K562 (cell line): ENCODE measurements around the gene RECK. TPM values are rescaled to one million over a fixed set of nuclear protein-coding genes. Genes with fewer than 3 reads are reported as not detected.

ENCODE experiments used
- ATAC-seq: fragments of 200-7000 bp; cut with Tn5 transposase; 3 replicates; pipeline ENCODE4 v1.9.1; 2020; ENCODE audit warnings: moderate library complexity
- BruUV-seq: library from RNA; stranded (reverse); fragments of 400-500 nt; replicated peaks from 2 replicates; lab custom pipeline; 2021; lab: Mats Ljungman, UMichigan
- CTCF ChIA-PET: fragments of 300-600 bp; formaldehyde crosslinking; extraction: SDS; loops from one replicate; lab custom pipeline; 2021; ENCODE audit warnings: low intra/inter-chr PET ratio; lab: Yijun Ruan, JAX
- POLR2A ChIA-PET: fragments of 300-600, 350-650 bp; sonication (Branson Sonifier 250); formaldehyde crosslinking; extraction: SDS; loops from one replicate; lab custom pipeline; 2021; ENCODE audit warnings: antibody characterized with exemption, inconsistent platforms; lab: Yijun Ruan, JAX
- DNase-seq, 4 experiments: peaks; one replicate each; pipeline versions ENCODE4 v3.0.0 to v3.0.0-alpha.2; 2011 to 2018; ENCODE audit warnings: low spot score in 3 of 4, mixed read lengths in 3 of 4; ENCODE audit errors: extremely low read depth in 1 of 4
- FAIRE-seq: peaks from 2 replicates; lab custom pipeline; 2011; peaks lifted over from hg19 to GRCh38; lab: Jason Lieb, UNC
- H2AFZ ChIP-seq: 2 replicates; pipeline ENCODE4 v1.6.0; 2011; ENCODE audit warnings: low read depth, low read length, control low read depth, inconsistent platforms
- H3K27ac ChIP-seq: fragments of 200-600 bp; 3 replicates; pipeline ENCODE4 v1.8.0; 2011; ENCODE audit warnings: low read depth, mild to moderate bottlenecking, control low read depth, inconsistent platforms, low read length, moderate library complexity, mixed read lengths; ENCODE audit errors: extremely low read depth
- H3K27me3 ChIP-seq, 2 experiments: fragments of 300-600 bp in 1 of 2; 2 replicates in 1 of 2; 3 replicates in 1 of 2; pipeline versions ENCODE4 v1.6.0 to v1.8.0; 2011; ENCODE audit warnings: inconsistent platforms in 2 of 2, low read length in 2 of 2, mild to moderate bottlenecking in 1 of 2, mixed read lengths in 1 of 2, moderate library complexity in 1 of 2; ENCODE audit not compliant: control insufficient read depth in 2 of 2, insufficient read depth in 2 of 2
- H3K36me3 ChIP-seq: fragments of 300-600 bp; 3 replicates; pipeline ENCODE4 v1.8.0; 2011; ENCODE audit warnings: mild to moderate bottlenecking, low read length, inconsistent platforms; ENCODE audit not compliant: control insufficient read depth, insufficient read depth
- H3K4me1 ChIP-seq, 2 experiments: fragments of 200-600 bp in 1 of 2; replicated peaks in 1 of 2; 2 replicates in 1 of 2; 3 replicates in 1 of 2; pipeline versions ENCODE4 v1.5.1 to v1.8.0; 2011; ENCODE audit warnings: inconsistent platforms in 2 of 2, low read length in 2 of 2, mild to moderate bottlenecking in 1 of 2, mixed read lengths in 1 of 2, moderate library complexity in 1 of 2; ENCODE audit not compliant: control insufficient read depth in 2 of 2, insufficient read depth in 2 of 2
- H3K4me2 ChIP-seq: 2 replicates; pipeline ENCODE4 v1.6.1; 2011; ENCODE audit warnings: low read length, control low read depth, inconsistent platforms, mixed read lengths; ENCODE audit not compliant: insufficient read depth
- H3K4me3 ChIP-seq: fragments of 200-600 bp; sonication (generic), shearing (Covaris generic); 2 replicates; pipeline ENCODE4 v1.5.1; 2016; ENCODE audit warnings: control low read depth, inconsistent platforms
- H3K79me2 ChIP-seq: fragments of 200-600 bp; 3 replicates; pipeline ENCODE4 v1.8.0; 2011; ENCODE audit warnings: low read length, inconsistent platforms; ENCODE audit not compliant: control insufficient read depth, insufficient read depth
- H3K9ac ChIP-seq, 2 experiments: 2 replicates each; pipeline versions ENCODE4 v1.6.0 to v1.6.1; 2011; ENCODE audit warnings: low read depth in 2 of 2, low read length in 2 of 2, control low read depth in 1 of 2, inconsistent platforms in 1 of 2, mild to moderate bottlenecking in 1 of 2, mixed read lengths in 1 of 2; ENCODE audit not compliant: insufficient read depth in 1 of 2
- H3K9me1 ChIP-seq: one replicate; pipeline ENCODE4 v1.6.0; 2011; ENCODE audit warnings: inconsistent platforms, mild to moderate bottlenecking, low read length, moderate library complexity; ENCODE audit not compliant: control insufficient read depth, insufficient read depth
- H3K9me3 ChIP-seq: replicated peaks from 2 replicates; pipeline ENCODE4 v1.5.1; 2011; ENCODE audit warnings: low read depth, low read length, inconsistent platforms; ENCODE audit not compliant: control insufficient read depth, insufficient read depth
- H4K20me1 ChIP-seq: replicated peaks from 2 replicates; pipeline ENCODE4 v1.6.1; 2011; ENCODE audit warnings: low read length, inconsistent platforms, mixed read lengths; ENCODE audit not compliant: control insufficient read depth, insufficient read depth
- BCOR ChIP-seq: fragments of 450-650 bp; IDR thresholded peaks from 2 replicates; pipeline ENCODE4 v1.6.1; 2016
- FUS ChIP-seq: fragments of 200-400 bp; formaldehyde crosslinking; optimal IDR thresholded peaks from 2 replicates; pipeline ENCODE3; 2017; ENCODE audit warnings: low read depth, low read length
- NCOA4 ChIP-seq: fragments of 450-650 bp; IDR thresholded peaks from 2 replicates; pipeline ENCODE4 v1.6.1; 2018; ENCODE audit warnings: mild to moderate bottlenecking; ENCODE audit not compliant: partially characterized antibody
- NR4A1 ChIP-seq, 2 experiments: fragments of 250-450 bp in 1 of 2; fragments of 450-650 bp in 1 of 2; sonication (Bioruptor Pico) in 1 of 2; IDR thresholded peaks; 2 replicates each; pipeline versions ENCODE4 v1.4.0 to v1.6.1; 2016 to 2020; ENCODE audit warnings: mild to moderate bottlenecking in 2 of 2, missing compliant biosample characterization in 1 of 2, missing genetic modification characterization in 1 of 2, moderate library complexity in 1 of 2
- RNF2 ChIP-seq: sonication (generic); IDR thresholded peaks from 2 replicates; pipeline ENCODE4 v1.6.1; 2016
- SAP30 ChIP-seq: fragments of 200-600 bp; sonication (generic); IDR thresholded peaks from 2 replicates; pipeline ENCODE4 v1.6.1; 2012; ENCODE audit warnings: borderline replicate concordance, low read depth, mild to moderate bottlenecking, moderate library complexity, low read length, control low read depth, inconsistent platforms; ENCODE audit not compliant: insufficient read depth, poor library complexity, severe bottlenecking
- SREBF2 ChIP-seq: sonication (generic); formaldehyde crosslinking; IDR thresholded peaks from 2 replicates; pipeline ENCODE4 v1.4.0; 2020; ENCODE audit warnings: mild to moderate bottlenecking, missing genetic modification reagents
- TAF9B ChIP-seq: fragments of 450-650 bp; IDR thresholded peaks from 2 replicates; pipeline ENCODE4 v1.6.1; 2018; ENCODE audit warnings: mild to moderate bottlenecking; ENCODE audit not compliant: partially characterized antibody
- ZBTB17 ChIP-seq: fragments of 450-650 bp; formaldehyde crosslinking; IDR thresholded peaks from 2 replicates; pipeline ENCODE4 v1.4.0; 2020; ENCODE audit warnings: mild to moderate bottlenecking
- ZNF668 ChIP-seq: fragments of 250-450 bp; sonication (Bioruptor Pico); IDR thresholded peaks from 2 replicates; pipeline ENCODE4 v1.8.0; 2022; ENCODE audit warnings: mild to moderate bottlenecking, inconsistent platforms
- WGBS: fragments of 100-300 bp; shearing (Covaris generic); methylation state at CpG from one replicate; pipeline ENCODE4 v1.1.6; 2016; ENCODE audit warnings: low coverage, mixed read lengths; ENCODE audit not compliant: insufficient coverage; ENCODE audit errors: missing lambda C conversion rate; 5-methylcytosine and 5-hydroxymethylcytosine counted together
- in situ Hi-C: fragments of 300-500 bp; cut with MboI; formaldehyde crosslinking; loops from 4 replicates; pipeline ENCODE4 v1.15.0; 2018; ENCODE audit warnings: inconsistent platforms, mixed read lengths
- intact Hi-C: fragments of 100-400 bp; cut with micrococcal nuclease; formaldehyde crosslinking; loops from 2 replicates; pipeline ENCODE4 v1.14.2; 2022
- polyA plus RNA-seq, 8 experiments: library from polyadenylated mRNA; depleted of rRNA in 4 of 8; stranded (reverse) in 5 of 8; unstranded in 3 of 8; fragments of >200 nt; fragmentation: Nextera tagmentation in 2 of 8; fragmentation: Illumina TruSeq in 1 of 8; extraction: Ambion mirVana in 2 of 8; extraction: Trizol in 1 of 8; gene quantifications; 2 replicates each; pipeline versions ENCODE4 v1.2.1 to v1.2.3, GENCODE V29; 2011 to 2014; ENCODE audit warnings: inconsistent platforms in 1 of 8, missing spikeins in 1 of 8
- total RNA-seq, 7 experiments: library from RNA; depleted of rRNA in 6 of 7; stranded (reverse); fragments of >200 nt in 6 of 7; fragmentation: Illumina TruSeq in 2 of 7; extraction: Trizol in 2 of 7; gene quantifications; 2 replicates each; pipeline versions ENCODE4 v1.2.1 to v1.2.3, GENCODE V29; 2011 to 2021; ENCODE audit warnings: low replicate concordance in 1 of 7
- TF ChIP-seq, protein P1 (sequence below): fragments of 450-650 bp; IDR thresholded peaks from one replicate; pipeline ENCODE4 v1.6.1; 2018; ENCODE audit warnings: mild to moderate bottlenecking, moderate library complexity; ENCODE audit not compliant: partially characterized antibody
- TF ChIP-seq, protein P2 (sequence below): fragments of 450-650 bp; IDR thresholded peaks from 2 replicates; pipeline ENCODE4 v1.6.1; 2018; ENCODE audit warnings: mild to moderate bottlenecking, low read depth; ENCODE audit not compliant: partially characterized antibody
- TF ChIP-seq, protein P3 (sequence below): fragments of 250-450 bp; sonication (Bioruptor Pico); IDR thresholded peaks from 2 replicates; pipeline ENCODE4 v1.9.0; 2021; ENCODE audit warnings: mild to moderate bottlenecking

The RECK gene
- total and polyA plus RNA-seq, 9 of the 15 experiments (the other 6 are each of a cell fraction or from before 2014, with no cell fraction given), result 0.04 to 0.36 (median 0.16) TPM

DNA sequence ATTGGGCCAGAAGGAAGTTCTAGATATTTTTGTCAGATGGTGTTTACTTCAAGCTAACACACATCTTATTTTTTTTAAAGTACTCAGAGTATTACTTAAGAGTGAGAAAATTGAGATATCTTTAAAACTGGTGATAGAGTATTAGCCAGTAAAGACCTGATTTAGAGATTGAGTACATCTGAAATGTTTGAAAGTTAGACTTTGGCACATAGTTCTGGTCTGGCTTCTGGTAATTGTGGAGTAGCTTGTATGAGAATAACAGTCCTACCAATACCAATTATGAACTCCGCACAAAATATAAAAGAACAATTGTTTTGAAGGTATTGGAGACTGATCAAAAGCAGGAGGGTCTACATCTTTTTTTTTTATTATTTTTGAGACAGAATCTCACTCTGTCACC, 55.3 kb downstream of the RECK start:
- BruUV-seq, result no TSS peak
- ChIA-PET POLR2A (no interaction called here), CTCF (interaction anchor here (0.6 kb wide), 1 partner anchor 659 kb away, joined by 3 read pairs; no protein-coding TSS in a partner anchor)
- ATAC-seq (no peak), FAIRE-seq (no peak), DNase-seq (no peak)
- Histone ChIP-seq H3K36me3 (no peaks in the 10 kb centered on the region), H3K4me1 (no peaks in the 10 kb centered on the region), H4K20me1 (no peaks in the 10 kb centered on the region), H3K9me3 (no peaks in the 10 kb centered on the region), H3K4me2 (no peak overlapping the region), H3K27ac (no peak overlapping the region), H2AFZ (no peak overlapping the region), H3K4me3 (no peak overlapping the region), H3K27me3 (no peaks in the 10 kb centered on the region), H3K9me1 (no peaks in the 10 kb centered on the region), H3K9ac (no peak overlapping the region), H3K79me2 (no peaks in the 10 kb centered on the region)
- intact Hi-C loops, result no loop called here
- 0% methylated on average over 1 of the region's 1 CpG for WGBS
- in situ Hi-C loops, result no loop called here
- TF ChIP-seq, protein P1, sequence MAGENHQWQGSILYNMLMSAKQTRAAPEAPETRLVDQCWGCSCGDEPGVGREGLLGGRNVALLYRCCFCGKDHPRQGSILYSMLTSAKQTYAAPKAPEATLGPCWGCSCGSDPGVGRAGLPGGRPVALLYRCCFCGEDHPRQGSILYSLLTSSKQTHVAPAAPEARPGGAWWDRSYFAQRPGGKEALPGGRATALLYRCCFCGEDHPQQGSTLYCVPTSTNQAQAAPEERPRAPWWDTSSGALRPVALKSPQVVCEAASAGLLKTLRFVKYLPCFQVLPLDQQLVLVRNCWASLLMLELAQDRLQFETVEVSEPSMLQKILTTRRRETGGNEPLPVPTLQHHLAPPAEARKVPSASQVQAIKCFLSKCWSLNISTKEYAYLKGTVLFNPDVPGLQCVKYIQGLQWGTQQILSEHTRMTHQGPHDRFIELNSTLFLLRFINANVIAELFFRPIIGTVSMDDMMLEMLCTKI, result no peak
- no peak for TF ChIP-seq FUS
- TF ChIP-seq SREBF2, result no peak
- TF ChIP-seq ZBTB17 (CRISPR knock-in tag), result no peak
- TF ChIP-seq BCOR, result no peak
- TF ChIP-seq, protein P2, sequence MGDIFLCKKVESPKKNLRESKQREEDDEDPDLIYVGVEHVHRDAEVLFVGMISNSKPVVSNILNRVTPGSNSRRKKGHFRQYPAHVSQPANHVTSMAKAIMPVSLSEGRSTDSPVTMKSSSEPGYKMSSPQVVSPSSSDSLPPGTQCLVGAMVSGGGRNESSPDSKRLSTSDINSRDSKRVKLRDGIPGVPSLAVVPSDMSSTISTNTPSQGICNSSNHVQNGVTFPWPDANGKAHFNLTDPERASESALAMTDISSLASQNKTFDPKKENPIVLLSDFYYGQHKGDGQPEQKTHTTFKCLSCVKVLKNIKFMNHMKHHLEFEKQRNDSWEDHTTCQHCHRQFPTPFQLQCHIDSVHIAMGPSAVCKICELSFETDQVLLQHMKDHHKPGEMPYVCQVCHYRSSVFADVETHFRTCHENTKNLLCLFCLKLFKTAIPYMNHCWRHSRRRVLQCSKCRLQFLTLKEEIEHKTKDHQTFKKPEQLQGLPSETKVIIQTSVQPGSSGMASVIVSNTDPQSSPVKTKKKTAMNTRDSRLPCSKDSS, result no peak
- TF ChIP-seq RNF2, result no peak
- no peak for TF ChIP-seq NCOA4
- TF ChIP-seq NR4A1 (CRISPR knock-in tag; IDR thresholded peaks at IDR 0.05), result no peak
- TF ChIP-seq NR4A1 (tag; IDR thresholded peaks at IDR 0.05), result no peak
- no peak for TF ChIP-seq TAF9B
- TF ChIP-seq SAP30, result no peak
- TF ChIP-seq ZNF668, result no peak
- TF ChIP-seq, protein P3, sequence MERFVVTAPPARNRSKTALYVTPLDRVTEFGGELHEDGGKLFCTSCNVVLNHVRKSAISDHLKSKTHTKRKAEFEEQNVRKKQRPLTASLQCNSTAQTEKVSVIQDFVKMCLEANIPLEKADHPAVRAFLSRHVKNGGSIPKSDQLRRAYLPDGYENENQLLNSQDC, result no peak
